GM18873 (cell line): ENCODE results near the gene TBC1D22B.
"Not testable (repeated sequence)": the region's sequence is repeated elsewhere in the genome, so short reads cannot be mapped to it uniquely, and the experiment has no call there.

ENCODE experiments used
- ATAC-seq: cut with Tn5 transposase; IDR thresholded peaks from one replicate; pipeline ENCODE4 v1.9.1; 2021; ENCODE audit warnings: mild to moderate bottlenecking, moderate library complexity, moderate number of reproducible peaks; ENCODE audit not compliant: unreplicated experiment, low FRiP score

TBC1D22B gene

GRCh38 chr6:37262446-37263026 is 5.0 kb downstream of the TBC1D22B start:
- ATAC-seq, result no peak

GRCh38 chr6:37265001-37265400 is 7.4 kb downstream of the TBC1D22B start:
- no peak for ATAC-seq

- no peak for ATAC-seq
These were observed 8.3 kb downstream of the TBC1D22B start for GRCh38 chr6:37265860-37266259.

- ATAC-seq, result no peak
These were observed 11.5 kb downstream of the TBC1D22B start for GRCh38 chr6:37269105-37269504.

GRCh38 chr6:37272834-37273566 is 15.4 kb downstream of the TBC1D22B start:
- no peak for ATAC-seq

- ATAC-seq, result no peak
These were observed 16.1 kb downstream of the TBC1D22B start for GRCh38 chr6:37273690-37274089.

- ATAC-seq, result no peak
These were observed 17.8 kb downstream of the TBC1D22B start for GRCh38 chr6:37275350-37275749.

- ATAC-seq, result no peak
These were observed 19.4 kb downstream of the TBC1D22B start for GRCh38 chr6:37277001-37277409.

GRCh38 chr6:37279366-37280134 is 22.0 kb downstream of the TBC1D22B start:
- ATAC-seq, result no peak

GRCh38 chr6:37280162-37280887 is 22.8 kb downstream of the TBC1D22B start:
- ATAC-seq, result no peak

GRCh38 chr6:37282371-37282770 is 24.8 kb downstream of the TBC1D22B start:
- ATAC-seq, result no peak

- ATAC-seq, result no peak
These were observed 25.7 kb downstream of the TBC1D22B start for GRCh38 chr6:37283268-37283667.

- ATAC-seq, result no peak
These were observed 26.1 kb downstream of the TBC1D22B start for GRCh38 chr6:37283671-37284151.

GRCh38 chr6:37284781-37285180 is 27.2 kb downstream of the TBC1D22B start:
- no peak for ATAC-seq

GRCh38 chr6:37285861-37286311 is 28.3 kb downstream of the TBC1D22B start:
- no peak for ATAC-seq

GRCh38 chr6:37287519-37288157 is 30.1 kb downstream of the TBC1D22B start:
- no peak for ATAC-seq

GRCh38 chr6:37288247-37288646 is 30.7 kb downstream of the TBC1D22B start:
- no peak for ATAC-seq

GRCh38 chr6:37289931-37290330 is 32.4 kb downstream of the TBC1D22B start:
- ATAC-seq, result no peak

GRCh38 chr6:37293426-37293825 is 35.9 kb downstream of the TBC1D22B start:
- ATAC-seq, result no peak

- not testable (repeated sequence) for ATAC-seq
These were observed 40.1 kb downstream of the TBC1D22B start for GRCh38 chr6:37297637-37298036.
